IPS-18c (cell line): ENCODE measurements around the gene SYT2.

Experiments used
- H3K4me3 ChIP-seq: 2 replicates; pipeline ENCODE4 v1.7.0; 2013; ENCODE audit warnings: low read depth, mild to moderate bottlenecking, low read length, moderate library complexity; ENCODE audit not compliant: insufficient read depth
- H3K9me3 ChIP-seq: one replicate; pipeline ENCODE4 v1.6.1; 2013; ENCODE audit warnings: mild to moderate bottlenecking, low read length, moderate library complexity; ENCODE audit not compliant: control insufficient read depth, insufficient read depth

The SYT2 gene

DNA sequence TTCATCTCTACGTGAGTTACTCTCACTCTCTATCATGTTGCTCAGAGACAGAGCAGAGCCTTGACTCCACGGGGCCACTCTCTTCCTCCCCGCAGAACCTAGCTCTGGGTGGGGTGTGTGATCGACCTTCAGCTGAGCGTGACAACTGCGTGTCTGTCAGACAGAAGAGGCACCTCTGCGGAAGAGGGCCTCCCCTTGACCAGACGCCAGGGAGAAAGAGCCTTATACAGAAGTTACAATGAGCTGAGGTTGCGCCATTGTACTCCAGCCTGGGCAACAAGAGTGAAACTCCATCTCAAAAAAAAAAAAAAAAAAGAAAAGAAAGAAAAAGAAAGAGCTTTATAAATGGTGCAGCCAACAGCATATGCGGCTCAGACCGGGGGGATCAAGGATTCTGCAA, 22.9 kb downstream of the SYT2 start:
- no peak overlapping the region for H3K4me3 ChIP-seq
- no peaks in the 10 kb centered on the region for H3K9me3 ChIP-seq

DNA sequence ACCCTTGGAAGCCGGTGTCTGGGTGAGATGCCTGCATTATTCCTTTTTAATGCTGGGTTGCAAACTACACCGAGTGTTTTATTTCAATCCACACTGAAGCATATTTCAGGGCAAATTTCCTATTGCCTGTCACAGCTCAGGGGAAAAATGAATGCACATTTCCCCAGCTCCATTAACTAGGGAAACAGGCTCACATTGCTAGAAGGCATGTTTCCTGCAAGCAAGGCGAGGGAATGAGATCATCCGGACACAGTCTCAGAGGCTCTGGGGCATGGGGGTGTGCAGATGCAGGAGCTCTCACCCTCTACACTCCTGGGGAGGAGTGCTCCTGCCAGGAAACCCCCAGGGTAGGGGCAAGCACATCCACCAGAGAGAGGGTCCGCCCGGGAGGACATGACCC, 24.6 kb downstream of the SYT2 start:
- Histone ChIP-seq H3K4me3 (no peak overlapping the region), H3K9me3 (no peaks in the 10 kb centered on the region)

DNA sequence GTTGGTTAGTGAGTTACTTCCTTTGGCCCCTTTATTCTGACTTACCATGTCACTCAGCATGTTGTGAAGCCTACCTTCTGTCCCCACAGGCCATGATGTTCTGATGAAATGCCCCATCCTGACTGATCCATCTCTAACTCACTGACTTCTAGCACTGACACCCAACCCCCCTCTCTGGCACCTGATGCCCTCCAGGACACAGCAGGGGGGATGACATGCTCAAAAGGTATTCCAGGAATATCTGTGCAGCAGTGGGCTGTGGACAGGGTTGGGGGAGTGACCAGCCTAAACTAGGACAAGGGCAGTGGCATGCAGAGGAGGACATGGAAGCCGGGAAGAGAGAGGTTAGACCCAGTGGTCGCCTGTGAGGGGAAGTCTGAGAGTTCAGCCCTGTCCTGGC, 25.5 kb downstream of the SYT2 start:
- no peaks in the 10 kb centered on the region for H3K9me3 ChIP-seq
- no peak overlapping the region for H3K4me3 ChIP-seq

DNA sequence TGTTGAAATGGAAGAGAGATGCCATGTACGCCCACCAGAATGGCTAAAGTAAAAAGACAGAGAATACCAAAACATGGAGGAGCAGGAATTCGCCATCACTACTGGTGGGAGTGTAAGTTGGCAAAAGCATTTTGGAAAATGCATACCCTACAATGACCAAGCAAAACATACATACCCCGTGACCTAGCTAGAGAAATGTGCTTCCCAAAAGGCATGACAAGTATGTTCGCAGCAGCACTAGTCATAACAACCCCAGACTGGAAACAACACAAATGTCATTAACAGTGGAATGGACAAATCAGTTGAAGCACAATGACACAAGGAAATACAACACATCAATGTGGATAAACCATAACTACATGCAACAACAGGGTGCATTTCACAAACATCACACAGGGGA, 27.2 kb downstream of the SYT2 start:
- no peaks in the 10 kb centered on the region for H3K9me3 ChIP-seq
- no peak overlapping the region for H3K4me3 ChIP-seq

DNA sequence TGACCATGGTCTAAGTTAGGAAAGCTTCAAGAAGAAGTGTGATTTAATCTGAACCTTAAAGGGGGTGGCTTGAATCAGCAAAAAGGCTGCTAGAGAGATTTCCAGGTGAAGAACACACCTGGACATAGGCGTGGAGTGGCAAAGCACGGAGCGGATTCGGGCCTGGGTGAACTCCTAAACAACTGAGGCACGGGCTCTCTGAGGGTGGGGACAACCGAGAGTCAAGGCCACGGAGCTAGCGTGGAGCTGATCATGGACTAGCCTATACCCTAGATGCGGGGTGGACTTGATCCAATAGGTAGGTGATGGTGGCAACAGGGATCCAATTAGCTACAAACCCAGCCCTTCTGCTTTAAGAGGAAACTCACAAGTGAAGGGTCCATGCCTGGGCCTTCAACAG, 27.8 kb downstream of the SYT2 start:
- Histone ChIP-seq H3K9me3 (no peaks in the 10 kb centered on the region), H3K4me3 (no peak overlapping the region)

DNA sequence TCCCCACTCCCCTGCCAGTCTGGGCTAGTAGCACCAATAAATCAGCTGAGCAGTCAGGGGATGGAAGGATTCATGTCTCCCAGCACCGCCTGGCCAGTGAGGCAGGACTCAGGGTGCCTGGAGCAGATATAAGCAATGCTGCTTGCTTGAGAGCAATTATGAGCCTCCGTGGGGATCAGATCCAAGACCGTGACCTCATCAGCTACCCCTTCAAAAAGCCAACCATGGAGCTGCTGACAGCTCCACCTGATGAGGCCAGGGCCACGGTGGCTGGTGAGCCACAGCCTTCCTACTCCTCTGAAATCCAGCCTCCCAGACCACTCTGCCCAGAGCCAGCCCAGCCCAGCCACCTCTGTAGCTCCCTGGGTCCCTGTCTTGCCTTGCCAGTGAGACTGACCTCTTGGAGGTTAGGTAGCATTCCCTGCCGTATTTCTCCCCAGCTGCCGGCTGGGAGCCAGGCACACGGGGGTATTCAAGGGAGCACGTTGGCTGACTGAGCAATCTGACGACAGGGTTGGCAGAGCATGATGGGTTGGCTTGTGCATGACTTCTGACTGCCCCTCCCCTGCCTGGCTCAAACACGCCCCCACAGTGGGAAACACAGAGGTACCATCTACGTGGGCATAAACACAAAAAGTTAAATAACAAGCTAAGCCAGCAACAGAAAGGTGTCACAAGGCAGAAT, 28.4 kb downstream of the SYT2 start:
- H3K9me3 ChIP-seq, result no peaks in the 10 kb centered on the region
- H3K4me3 ChIP-seq, result no peak overlapping the region

DNA sequence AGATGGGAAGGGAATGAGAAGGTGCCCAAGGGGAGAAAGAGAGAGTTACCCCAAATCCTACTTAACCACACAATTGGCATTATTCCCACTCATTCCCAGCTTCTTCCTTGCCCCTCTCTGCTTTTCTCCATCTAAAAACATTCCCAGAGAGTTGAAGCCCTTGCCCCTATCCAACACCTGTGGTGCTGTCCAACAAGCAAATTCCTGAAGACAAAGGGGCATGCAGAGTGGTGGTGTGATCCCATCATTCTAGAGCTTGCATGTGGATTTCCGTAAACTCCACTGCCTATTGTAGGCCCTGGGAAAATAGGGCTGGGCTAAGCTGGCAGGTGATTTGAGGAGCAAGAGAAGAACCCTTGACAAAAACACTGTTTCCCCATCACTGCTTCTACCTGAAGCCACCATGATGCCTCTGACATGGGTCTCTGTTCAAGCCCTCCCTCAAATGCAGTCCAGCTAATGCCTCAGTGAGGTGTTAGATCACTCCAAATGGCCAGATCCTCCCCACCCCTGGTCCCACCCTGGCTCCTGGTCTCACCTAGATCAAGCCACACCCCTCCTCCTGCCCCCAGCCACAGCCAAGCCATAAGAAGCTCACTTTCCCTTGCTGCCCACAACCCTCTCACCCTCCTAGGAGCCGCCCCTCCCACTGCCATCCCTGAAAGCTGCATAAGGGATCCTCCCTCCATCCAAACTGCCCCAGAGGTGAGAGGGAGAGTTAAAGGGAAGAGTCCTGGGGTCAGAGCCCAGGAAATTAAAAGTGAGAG, 29.5 kb downstream of the SYT2 start:
- Histone ChIP-seq H3K4me3 (no peak overlapping the region), H3K9me3 (no peaks in the 10 kb centered on the region)

DNA sequence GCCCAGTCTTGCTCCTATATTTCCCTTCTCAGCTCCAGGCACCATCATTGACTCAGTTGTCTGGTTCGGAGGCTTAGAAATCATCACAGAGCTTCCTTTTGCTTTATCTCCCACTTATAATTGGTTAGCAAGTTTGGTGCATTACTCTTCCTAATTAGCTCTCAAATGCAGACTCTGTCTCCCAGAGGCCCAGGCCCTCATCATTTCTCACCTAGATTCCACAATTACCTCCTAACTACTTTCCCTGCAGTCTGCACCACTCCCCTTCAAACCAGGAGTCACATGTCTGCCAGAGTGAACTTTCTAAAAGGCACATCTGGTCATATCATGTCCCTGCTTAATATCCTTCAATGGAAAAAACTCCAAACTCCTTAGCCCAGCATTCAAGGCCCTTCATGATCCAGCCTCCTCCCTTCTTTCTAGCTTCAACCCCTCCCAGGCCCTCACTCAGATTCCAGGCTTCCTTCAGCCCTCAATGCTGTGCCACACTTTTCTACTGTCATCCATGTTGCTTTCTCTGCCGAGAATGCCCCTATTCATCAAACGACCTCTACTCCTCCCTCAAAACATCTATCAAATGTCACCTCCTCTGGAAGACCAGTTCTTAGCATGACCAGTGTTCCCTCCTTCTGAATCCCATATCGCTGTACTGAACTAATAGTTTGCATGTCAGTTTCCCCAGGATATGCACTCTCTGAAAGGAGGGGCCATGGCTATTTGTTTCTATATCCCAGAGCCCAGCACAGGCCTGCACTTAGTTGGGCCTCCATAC, 30.7 kb downstream of the SYT2 start:
- Histone ChIP-seq H3K9me3 (no peaks in the 10 kb centered on the region), H3K4me3 (no peak overlapping the region)

DNA sequence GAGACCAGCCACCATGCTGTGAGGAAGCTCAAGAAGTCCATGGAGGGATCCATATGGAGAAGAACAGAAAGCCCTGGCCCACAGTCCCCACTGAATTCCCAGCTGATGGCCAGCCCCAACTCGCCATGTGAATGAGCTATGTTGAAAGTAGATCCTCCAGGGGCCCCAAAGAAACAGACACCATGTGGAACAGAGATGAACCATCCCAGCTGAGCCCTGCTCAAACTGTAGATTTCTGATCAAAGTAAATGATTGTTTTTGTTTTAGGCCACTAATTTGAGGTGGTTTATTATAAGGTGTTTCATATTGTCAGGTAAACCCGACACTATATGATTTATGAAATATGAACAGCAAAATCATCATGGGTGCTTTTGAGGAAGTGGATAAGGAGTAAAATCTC, 32.8 kb downstream of the SYT2 start:
- Histone ChIP-seq H3K4me3 (no peak overlapping the region), H3K9me3 (no peaks in the 10 kb centered on the region)

DNA sequence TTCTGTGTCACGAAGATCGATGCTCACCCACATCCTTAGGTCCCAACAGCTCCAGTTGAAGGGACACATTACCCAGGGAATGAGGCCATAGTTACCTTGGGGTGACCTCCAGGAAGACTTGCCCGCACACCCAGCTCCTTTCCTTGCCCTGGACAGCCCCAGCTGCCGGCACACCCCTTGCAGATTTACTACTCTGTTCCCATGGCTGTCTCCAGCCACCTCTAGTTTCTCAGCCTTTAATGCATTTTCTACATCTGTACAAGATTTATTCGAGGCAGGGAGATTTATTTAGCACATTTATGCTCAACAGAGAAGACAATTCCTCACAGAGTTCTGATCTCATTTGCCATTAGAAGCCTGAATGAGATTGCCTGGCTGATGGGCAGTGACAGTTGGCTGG, 36.7 kb downstream of the SYT2 start:
- no peaks in the 10 kb centered on the region for H3K9me3 ChIP-seq

DNA sequence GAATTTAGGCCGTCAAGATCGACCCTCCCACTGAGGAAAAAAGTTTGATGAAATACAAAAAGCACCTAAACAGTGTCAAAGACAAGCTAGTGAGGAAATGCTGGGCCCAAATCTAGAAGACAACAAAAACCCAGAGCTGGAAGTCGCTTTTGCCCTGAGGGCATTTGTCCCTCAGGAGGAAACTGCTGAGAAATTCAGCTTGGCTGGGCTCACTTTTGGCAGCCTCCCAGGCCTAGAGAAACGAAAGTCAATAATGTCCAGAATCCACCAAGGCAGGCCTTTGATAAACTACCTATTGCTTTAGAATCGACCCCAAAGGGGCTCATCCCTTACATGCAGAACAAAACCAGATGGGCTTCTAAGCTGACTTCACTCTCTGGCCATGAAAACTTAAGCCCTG, 38.9 kb downstream of the SYT2 start:
- H3K4me3 ChIP-seq, result no peak overlapping the region
- H3K9me3 ChIP-seq, result no peaks in the 10 kb centered on the region

More for the DNA sequence above, 36.7 kb downstream of the SYT2 start:
- no peak overlapping the region for H3K4me3 ChIP-seq

DNA sequence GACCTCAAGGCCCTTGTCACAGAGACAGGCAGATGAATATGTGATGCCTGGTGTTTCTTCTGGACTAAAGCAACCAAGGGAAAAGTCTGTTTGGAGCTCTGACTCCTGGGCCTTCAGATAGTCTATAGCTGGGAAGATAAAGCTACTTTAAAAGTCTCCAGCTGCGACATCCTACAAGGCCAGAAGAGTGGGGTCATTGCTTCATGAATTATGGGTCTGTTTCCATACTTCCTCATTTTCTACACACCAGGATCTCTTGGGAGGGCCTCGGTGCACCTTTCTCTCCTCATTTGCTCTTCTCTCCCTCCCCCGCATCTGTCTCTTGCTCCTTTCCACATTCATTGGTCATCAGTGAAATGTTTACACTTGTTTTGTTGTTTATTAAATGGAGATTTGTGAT, 44.8 kb downstream of the SYT2 start:
- H3K4me3 ChIP-seq, result no peak overlapping the region
- no peaks in the 10 kb centered on the region for H3K9me3 ChIP-seq

DNA sequence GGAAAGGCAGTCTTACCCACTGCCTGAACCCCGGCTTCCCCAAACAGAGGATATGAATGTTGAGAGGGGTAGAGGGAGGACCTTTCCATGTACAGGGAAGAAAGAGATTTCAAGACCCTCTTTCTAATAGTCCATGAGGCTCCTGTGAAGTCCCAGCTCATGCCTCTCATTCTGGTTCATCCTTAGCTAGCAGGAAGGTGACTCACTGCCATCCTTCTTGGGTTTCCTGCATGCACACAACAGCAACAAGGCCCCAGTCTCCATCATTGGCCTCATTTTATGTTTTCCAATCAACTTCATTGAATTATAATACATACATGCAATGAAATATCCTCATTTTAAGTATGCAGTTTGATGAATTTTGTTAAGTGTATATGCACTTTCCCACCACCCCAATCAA, 46.2 kb downstream of the SYT2 start:
- no peaks in the 10 kb centered on the region for H3K9me3 ChIP-seq
- H3K4me3 ChIP-seq, result no peak overlapping the region

DNA sequence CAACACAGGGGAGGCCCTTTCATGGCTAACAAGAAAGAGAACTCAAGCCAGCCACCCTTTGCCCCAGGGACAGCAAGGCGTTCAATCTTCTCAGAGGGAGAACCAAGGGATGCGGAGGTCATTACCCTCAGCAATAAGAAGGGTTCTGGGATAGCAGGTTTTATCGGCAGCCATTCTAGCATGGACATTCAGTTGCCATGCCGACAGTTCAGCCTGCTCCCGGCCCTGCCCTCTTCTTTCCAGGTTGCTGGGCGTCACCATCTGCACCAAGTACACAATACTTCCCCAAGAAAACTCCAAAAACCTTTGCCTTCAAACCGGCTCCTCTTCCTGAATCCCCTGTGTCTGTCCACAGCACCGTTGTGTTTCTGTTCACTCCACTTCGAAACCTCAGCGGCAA, 47.1 kb downstream of the SYT2 start:
- no peak overlapping the region for H3K4me3 ChIP-seq

DNA sequence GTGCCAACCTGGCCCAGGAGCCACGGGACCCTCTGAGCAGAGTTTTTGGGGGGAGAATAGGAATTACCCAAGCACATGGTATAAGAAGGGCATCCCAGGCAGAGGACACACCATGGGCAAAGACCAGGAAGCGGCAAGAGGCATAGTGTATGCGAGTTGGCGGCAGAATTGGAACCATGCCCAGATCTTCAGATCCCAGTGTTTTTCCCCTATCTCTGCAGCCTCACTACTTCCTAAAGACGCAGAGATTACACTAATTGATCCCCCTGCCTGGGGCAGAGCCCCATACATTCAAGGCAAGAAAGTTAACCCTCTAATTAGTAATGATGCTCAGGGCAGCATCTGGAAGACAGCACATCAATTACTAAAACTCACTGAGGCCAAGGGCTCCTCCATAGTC, 48.2 kb downstream of the SYT2 start:
- H3K9me3 ChIP-seq, result no peaks in the 10 kb centered on the region
- H3K4me3 ChIP-seq, result no peak overlapping the region

More for the DNA sequence above, 47.1 kb downstream of the SYT2 start:
- H3K9me3 ChIP-seq, result no peaks in the 10 kb centered on the region

DNA sequence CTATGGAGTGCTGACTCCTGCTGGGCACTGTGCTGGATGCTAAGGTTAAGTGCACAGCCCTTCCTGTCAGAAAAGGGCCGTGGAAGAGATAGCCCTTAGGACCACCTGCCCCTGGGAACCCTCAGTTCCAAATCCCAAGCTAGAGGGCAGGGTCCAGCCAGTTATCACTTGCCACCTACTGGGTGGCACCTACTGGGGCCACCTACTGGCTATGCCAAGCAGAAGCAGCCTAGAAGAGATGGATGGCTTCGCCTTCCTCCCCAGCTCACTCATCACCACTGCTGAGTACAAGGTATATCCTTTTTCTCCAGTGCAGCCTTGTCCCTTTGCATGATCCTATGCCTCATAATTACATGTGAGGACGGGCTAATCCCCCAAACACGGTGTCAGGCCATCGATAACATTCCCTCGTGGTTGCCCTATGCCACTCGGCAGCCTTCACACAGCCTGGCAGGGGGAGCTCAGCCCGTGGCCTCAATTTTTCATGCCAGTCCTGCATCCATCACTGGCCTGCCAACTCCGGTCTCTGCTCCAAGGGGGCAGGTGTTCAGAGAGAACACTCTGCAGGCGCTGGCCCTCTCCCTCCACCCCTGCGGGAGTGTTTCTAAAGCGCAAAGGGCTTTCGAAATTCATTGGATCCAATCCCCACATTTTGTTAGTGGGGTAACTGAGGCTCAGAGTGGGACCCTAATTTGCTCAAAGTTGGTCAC, 49.0 kb downstream of the SYT2 start:
- no peak overlapping the region for H3K4me3 ChIP-seq

DNA sequence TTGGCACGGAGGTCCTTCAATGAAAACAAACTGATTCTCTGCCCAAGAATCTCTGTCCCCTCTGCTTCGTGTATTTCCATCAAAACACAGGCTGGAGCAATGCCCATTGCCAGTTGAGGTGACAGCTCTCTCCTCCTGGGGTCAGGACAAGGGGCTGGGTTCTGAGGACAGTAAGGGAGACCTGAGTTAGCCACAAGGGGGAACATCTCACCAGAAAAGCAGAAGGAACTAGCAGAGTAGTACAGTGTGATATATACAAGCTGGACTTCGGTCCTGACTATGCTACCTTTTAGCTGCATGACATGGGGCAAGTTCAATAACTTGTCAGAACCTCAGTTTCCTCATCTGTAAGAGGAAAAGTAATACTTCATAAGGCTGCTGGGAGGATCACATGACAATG, 50.3 kb downstream of the SYT2 start:
- Histone ChIP-seq H3K4me3 (no peak overlapping the region), H3K9me3 (no peaks in the 10 kb centered on the region)

More for the DNA sequence above, 49.0 kb downstream of the SYT2 start:
- no peaks in the 10 kb centered on the region for H3K9me3 ChIP-seq
